Esophagus muscularis mucosa (tissue), 4 donors: Measurements from ENCODE around the gene ASAP3.

Experiments
- EP300 ChIP-seq: sonication (generic); formaldehyde crosslinking; IDR thresholded peaks from one replicate; pipeline ENCODE4 v1.6.1; 2017; ENCODE audit warnings: antibody characterized with exemption
- POLR2A ChIP-seq: fragments of 450-650 bp; IDR thresholded peaks from one replicate; pipeline ENCODE4 v1.6.1; 2017; ENCODE audit warnings: antibody characterized with exemption, moderate library complexity, mild to moderate bottlenecking, low read depth
- POLR2AphosphoS5 ChIP-seq, 2 donors: sonication (generic); formaldehyde crosslinking; IDR thresholded peaks; one replicate each; pipeline ENCODE4 v1.6.1; 2017; ENCODE audit warnings: antibody characterized with exemption in 2 of 2
- TF ChIP-seq, protein P1 (sequence below), 3 experiments: fragments of 200-600 bp in 2 of 3; fragments of 450-650 bp in 1 of 3; sonication (generic) in 2 of 3; IDR thresholded peaks; one replicate each; pipeline ENCODE4 v1.5.1; 2017 to 2019; ENCODE audit warnings: antibody characterized with exemption in 3 of 3, mild to moderate bottlenecking in 2 of 3, moderate library complexity in 1 of 3

GRCh38 chr1:23448846-23449245, 35.1 kb downstream of the ASAP3 start:
- TF ChIP-seq POLR2A = no peak
- no peak for TF ChIP-seq EP300
- TF ChIP-seq, protein P1, sequence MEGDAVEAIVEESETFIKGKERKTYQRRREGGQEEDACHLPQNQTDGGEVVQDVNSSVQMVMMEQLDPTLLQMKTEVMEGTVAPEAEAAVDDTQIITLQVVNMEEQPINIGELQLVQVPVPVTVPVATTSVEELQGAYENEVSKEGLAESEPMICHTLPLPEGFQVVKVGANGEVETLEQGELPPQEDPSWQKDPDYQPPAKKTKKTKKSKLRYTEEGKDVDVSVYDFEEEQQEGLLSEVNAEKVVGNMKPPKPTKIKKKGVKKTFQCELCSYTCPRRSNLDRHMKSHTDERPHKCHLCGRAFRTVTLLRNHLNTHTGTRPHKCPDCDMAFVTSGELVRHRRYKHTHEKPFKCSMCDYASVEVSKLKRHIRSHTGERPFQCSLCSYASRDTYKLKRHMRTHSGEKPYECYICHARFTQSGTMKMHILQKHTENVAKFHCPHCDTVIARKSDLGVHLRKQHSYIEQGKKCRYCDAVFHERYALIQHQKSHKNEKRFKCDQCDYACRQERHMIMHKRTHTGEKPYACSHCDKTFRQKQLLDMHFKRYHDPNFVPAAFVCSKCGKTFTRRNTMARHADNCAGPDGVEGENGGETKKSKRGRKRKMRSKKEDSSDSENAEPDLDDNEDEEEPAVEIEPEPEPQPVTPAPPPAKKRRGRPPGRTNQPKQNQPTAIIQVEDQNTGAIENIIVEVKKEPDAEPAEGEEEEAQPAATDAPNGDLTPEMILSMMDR (IDR thresholded peaks at IDR 0.05) = no peak
- TF ChIP-seq POLR2AphosphoS5 (IDR thresholded peaks at IDR 0.05) = no peak
